ENCODE results near the gene ATF3.

Gene ATF3

GRCh38 chr1:212612041-212612961 lies 3.7 kb downstream of the ATF3 start:
- Histone ChIP-seq H3K9me3 (ENCODE audit: low read length) (no peaks in the 10 kb centered on the region), H3K27ac (ENCODE audit: low read depth, low read length) (no peak overlapping the region), H3K36me3 (ENCODE audit: insufficient read depth, low read length) (peaks cover 18% of the 10 kb centered on the region), H3K9ac (ENCODE audit: low read length) (no peak overlapping the region), H3K4me1 (ENCODE audit: insufficient read depth, low read length) (peaks cover 24% of the 10 kb centered on the region), H3K4me3 (ENCODE audit: low read depth in 1 of 2, low read length in 2 of 2) (no peak overlapping the region), H3K27me3 (ENCODE audit: control insufficient read depth in 1 of 2, insufficient read depth in 2 of 2, low read length in 2 of 2) (peaks cover 5 to 7% of the 10 kb centered on the region in 2 donors)

DNA sequence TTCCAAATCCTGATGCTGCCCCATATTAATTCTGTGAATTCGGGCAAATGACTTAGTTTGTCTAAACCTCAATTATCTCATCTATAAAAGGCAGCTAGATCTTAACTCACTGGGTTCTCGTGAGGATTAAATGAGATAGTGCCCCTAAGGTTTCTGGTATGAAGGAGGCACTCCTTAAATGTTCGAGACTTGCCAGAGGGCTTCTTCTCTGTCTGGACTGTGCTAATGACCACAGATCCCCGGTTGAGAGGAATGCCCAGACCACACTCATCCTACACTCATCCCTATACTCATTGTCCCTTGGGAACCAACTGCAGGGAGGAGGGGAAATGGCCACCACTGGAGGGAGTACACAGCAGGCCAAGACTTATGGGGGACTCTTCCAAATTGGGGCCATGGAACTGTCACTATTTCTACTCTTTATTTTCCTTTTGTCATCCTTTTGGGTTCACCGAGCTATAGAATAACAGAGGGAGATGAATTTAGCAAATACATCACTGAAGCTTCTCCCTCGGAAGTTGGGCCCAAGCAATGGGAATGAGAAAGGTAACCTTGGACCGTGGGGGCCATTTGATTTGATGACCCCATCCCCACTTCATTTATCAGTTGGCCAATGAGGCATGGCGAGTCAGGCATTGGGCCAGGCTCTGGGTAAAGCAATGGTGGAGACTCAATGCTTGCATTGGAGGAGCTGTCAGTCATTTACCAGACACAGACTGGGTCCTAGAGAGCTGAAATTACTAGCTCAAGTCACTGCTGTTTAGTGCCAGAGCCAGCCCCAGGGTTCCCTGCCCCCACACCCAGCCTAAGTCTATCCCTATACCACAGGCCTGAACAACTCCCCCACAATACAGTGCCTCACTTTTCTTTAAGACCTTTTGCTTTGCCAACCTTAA lies 5.1 kb downstream of the ATF3 start:
- Histone ChIP-seq H3K4me1 (ENCODE audit: insufficient read depth, low read length) (peaks cover 16% of the 10 kb centered on the region), H3K9me3 (ENCODE audit: low read length) (no peaks in the 10 kb centered on the region)

DNA sequence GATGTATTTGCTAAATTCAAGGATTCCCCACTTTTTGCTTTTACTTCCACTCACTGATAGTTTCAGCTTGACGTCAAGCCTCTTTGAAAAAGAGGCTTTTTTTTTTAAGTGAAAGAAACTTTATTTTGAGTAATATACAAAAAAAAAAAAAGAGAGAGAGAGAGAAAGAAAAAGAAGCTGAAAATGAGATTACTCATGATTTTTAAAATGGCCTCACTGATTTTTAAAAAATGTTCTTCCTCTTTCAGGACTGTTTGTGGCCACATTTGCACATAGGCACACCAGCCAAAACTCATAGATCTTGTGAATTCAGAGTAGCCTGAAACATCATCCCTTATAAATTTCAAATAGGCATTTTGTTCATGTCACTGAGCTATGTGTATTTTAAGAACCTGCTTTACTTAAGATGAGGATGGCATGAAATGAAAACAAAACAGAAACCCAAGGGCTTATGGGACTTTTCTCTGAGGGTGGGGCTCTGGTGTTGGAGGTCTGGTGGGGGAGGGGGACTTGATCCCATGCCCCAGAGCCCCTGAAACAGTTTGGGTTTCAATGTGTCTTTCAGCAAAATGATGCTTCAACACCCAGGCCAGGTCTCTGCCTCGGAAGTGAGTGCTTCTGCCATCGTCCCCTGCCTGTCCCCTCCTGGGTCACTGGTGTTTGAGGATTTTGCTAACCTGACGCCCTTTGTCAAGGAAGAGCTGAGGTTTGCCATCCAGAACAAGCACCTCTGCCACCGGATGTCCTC lies 6.1 kb downstream of the ATF3 start:
- Histone ChIP-seq H3K9ac (ENCODE audit: low read length) (no peak overlapping the region), H3K27me3 (ENCODE audit: control insufficient read depth in 1 of 2, insufficient read depth in 2 of 2, low read length in 2 of 2) (no peaks in the 10 kb centered on the region), H3K4me3 (ENCODE audit: low read depth in 1 of 2, low read length in 2 of 2) (no peak overlapping the region), H3K4me1 (ENCODE audit: insufficient read depth, low read length) (peaks cover 15% of the 10 kb centered on the region), H3K9me3 (ENCODE audit: low read length) (no peaks in the 10 kb centered on the region), H3K27ac (ENCODE audit: low read depth, low read length) (no peak overlapping the region), H3K36me3 (ENCODE audit: insufficient read depth, low read length) (peaks cover 41% of the 10 kb centered on the region)

More for the DNA sequence above, 5.1 kb downstream of the ATF3 start:
- no peaks in the 10 kb centered on the region for H3K27me3 ChIP-seq (ENCODE audit: control insufficient read depth in 1 of 2, insufficient read depth in 2 of 2, low read length in 2 of 2)
- no peak overlapping the region for H3K27ac ChIP-seq (ENCODE audit: low read depth, low read length)
- H3K36me3 ChIP-seq (ENCODE audit: insufficient read depth, low read length), result peaks cover 31% of the 10 kb centered on the region
- no peak overlapping the region for H3K9ac ChIP-seq (ENCODE audit: low read length)
- no peak overlapping the region for H3K4me3 ChIP-seq (ENCODE audit: low read depth in 1 of 2, low read length in 2 of 2)

GRCh38 chr1:212615201-212615470 lies 6.6 kb downstream of the ATF3 start:
- H3K27ac ChIP-seq (ENCODE audit: low read depth, low read length), result no peak overlapping the region
- no peaks in the 10 kb centered on the region for H3K9me3 ChIP-seq (ENCODE audit: low read length)
- no peaks in the 10 kb centered on the region for H3K27me3 ChIP-seq (ENCODE audit: control insufficient read depth in 1 of 2, insufficient read depth in 2 of 2, low read length in 2 of 2)
- H3K36me3 ChIP-seq (ENCODE audit: insufficient read depth, low read length), result peaks cover 42% of the 10 kb centered on the region
- peaks cover 10% of the 10 kb centered on the region for H3K4me1 ChIP-seq (ENCODE audit: insufficient read depth, low read length)
- no peak overlapping the region for H3K9ac ChIP-seq (ENCODE audit: low read length)
- no peak overlapping the region for H3K4me3 ChIP-seq (ENCODE audit: low read depth in 1 of 2, low read length in 2 of 2)

- no peaks in the 10 kb centered on the region for H3K9me3 ChIP-seq (ENCODE audit: low read length)
- H3K27ac ChIP-seq (ENCODE audit: low read depth, low read length), result no peak overlapping the region
- no peak overlapping the region for H3K4me3 ChIP-seq (ENCODE audit: low read depth in 1 of 2, low read length in 2 of 2)
- H3K36me3 ChIP-seq (ENCODE audit: insufficient read depth, low read length), result peaks cover 42% of the 10 kb centered on the region
- no peak overlapping the region for H3K9ac ChIP-seq (ENCODE audit: low read length)
- no peaks in the 10 kb centered on the region for H3K4me1 ChIP-seq (ENCODE audit: insufficient read depth, low read length)
- H3K27me3 ChIP-seq (ENCODE audit: control insufficient read depth in 1 of 2, insufficient read depth in 2 of 2, low read length in 2 of 2), result no peaks in the 10 kb centered on the region
These were observed 10.1 kb downstream of the ATF3 start for GRCh38 chr1:212618466-212619210.

DNA sequence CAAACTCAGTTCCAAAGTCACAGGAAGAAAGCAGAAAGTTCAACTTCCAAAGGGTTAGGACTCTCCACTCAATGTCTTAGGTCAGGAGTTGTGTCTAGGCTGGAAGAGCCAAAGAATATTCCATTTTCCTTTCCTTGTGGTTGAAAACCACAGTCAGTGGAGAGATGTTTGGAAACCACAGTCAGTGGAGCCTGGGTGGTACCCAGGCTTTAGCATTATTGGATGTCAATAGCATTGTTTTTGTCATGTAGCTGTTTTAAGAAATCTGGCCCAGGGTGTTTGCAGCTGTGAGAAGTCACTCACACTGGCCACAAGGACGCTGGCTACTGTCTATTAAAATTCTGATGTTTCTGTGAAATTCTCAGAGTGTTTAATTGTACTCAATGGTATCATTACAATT lies 11.7 kb downstream of the ATF3 start:
- H3K4me3 ChIP-seq (ENCODE audit: low read depth in 1 of 2, low read length in 2 of 2), result no peak overlapping the region
- H3K36me3 ChIP-seq (ENCODE audit: insufficient read depth, low read length), result peaks cover 36% of the 10 kb centered on the region
- H3K4me1 ChIP-seq (ENCODE audit: insufficient read depth, low read length), result no peaks in the 10 kb centered on the region
- H3K27ac ChIP-seq (ENCODE audit: low read depth, low read length), result no peak overlapping the region
- H3K27me3 ChIP-seq (ENCODE audit: control insufficient read depth in 1 of 2, insufficient read depth in 2 of 2, low read length in 2 of 2), result no peaks in the 10 kb centered on the region
- H3K9ac ChIP-seq (ENCODE audit: low read length), result no peak overlapping the region
- no peaks in the 10 kb centered on the region for H3K9me3 ChIP-seq (ENCODE audit: low read length)

DNA sequence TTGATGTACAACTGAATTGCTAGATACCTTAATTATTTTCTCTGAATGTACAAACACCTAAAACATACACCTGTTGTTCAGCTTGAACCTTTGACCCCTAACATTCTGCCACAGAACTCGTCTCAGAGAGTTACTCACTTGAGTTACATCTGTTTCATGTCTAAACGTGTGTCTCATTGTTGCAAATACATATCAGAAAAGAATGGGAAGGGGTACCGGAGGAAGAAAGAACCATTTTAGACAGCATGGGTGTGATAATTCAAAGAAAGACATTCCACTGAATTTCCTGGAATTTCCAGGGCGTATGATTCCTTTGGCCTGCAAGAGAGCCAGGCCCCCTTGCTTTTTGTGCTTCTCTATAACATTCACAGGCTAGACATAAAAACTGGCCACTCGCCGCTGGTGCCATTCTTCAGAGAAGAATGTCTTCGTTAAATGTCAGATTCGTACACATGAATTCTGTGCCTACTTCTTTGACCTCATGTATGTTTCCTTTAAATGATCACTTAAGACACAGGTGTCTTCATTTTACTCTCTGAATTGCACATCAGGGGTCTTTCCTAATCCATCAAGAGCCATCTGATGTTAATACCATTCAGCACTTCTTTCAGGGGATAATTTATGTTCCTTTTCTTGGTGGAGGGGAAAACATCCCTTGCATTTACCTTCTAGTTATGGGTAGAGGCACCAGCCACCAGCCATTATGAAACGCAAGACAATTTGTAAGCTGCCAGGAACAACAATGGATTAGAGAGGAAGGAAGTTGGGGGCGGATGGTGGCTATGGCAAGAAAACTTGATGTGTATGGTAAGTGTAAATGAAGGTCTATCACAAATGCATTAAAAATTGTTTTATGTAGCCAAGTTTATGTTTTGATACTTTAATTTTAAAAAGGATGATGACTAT lies 12.7 kb downstream of the ATF3 start:
- Histone ChIP-seq H3K4me1 (ENCODE audit: insufficient read depth, low read length) (no peaks in the 10 kb centered on the region), H3K36me3 (ENCODE audit: insufficient read depth, low read length) (peaks cover 28% of the 10 kb centered on the region)

DNA sequence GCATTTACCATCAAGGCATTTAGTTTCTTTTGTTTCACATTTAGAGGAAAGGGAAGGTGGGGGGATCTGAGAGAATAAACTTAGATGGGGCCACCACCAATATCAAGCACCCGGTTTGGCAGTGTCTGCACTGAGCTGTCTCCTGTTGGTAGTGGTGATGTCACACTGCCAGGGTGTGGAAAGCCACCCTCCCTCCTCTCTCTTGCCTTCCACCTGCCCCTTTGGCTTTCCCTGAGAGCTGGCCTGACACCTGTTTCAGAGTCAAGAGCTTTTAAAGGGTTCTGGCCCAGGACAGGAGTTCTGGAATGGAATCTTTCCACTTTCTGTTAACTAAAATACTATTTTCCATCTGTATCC lies 13.4 kb downstream of the ATF3 start:
- H3K4me3 ChIP-seq (ENCODE audit: low read depth in 1 of 2, low read length in 2 of 2), result no peak overlapping the region
- no peak overlapping the region for H3K27ac ChIP-seq (ENCODE audit: low read depth, low read length)
- H3K9me3 ChIP-seq (ENCODE audit: low read length), result no peaks in the 10 kb centered on the region
- no peaks in the 10 kb centered on the region for H3K27me3 ChIP-seq (ENCODE audit: control insufficient read depth in 1 of 2, insufficient read depth in 2 of 2, low read length in 2 of 2)
- no peaks in the 10 kb centered on the region for H3K4me1 ChIP-seq (ENCODE audit: insufficient read depth, low read length)
- H3K9ac ChIP-seq (ENCODE audit: low read length), result no peak overlapping the region
- peaks cover 27% of the 10 kb centered on the region for H3K36me3 ChIP-seq (ENCODE audit: insufficient read depth, low read length)

More for the DNA sequence above, 12.7 kb downstream of the ATF3 start:
- no peak overlapping the region for H3K4me3 ChIP-seq (ENCODE audit: low read depth in 1 of 2, low read length in 2 of 2)
- H3K27me3 ChIP-seq (ENCODE audit: control insufficient read depth in 1 of 2, insufficient read depth in 2 of 2, low read length in 2 of 2), result no peaks in the 10 kb centered on the region
- no peak overlapping the region for H3K9ac ChIP-seq (ENCODE audit: low read length)
- H3K9me3 ChIP-seq (ENCODE audit: low read length), result no peaks in the 10 kb centered on the region
- no peak overlapping the region for H3K27ac ChIP-seq (ENCODE audit: low read depth, low read length)

DNA sequence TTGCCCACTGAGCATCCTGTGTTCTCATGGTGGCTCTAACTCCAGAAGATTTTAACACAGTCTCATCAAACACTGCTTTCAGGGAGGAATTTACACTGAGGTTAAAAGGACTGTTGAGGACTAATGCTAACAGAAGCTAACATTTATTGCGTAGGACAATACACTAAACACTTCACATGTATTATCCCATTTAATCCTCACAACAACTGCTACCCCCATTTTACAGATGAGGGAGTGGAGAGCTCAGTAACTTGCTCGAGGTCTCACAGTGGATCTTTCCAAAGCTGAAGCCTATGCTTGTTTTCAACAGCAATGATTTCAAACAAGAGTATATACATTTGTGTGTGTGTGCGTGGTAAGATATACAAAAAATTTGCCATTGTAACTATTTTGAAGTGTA lies 13.9 kb downstream of the ATF3 start:
- H3K9ac ChIP-seq (ENCODE audit: low read length), result no peak overlapping the region
- H3K4me3 ChIP-seq (ENCODE audit: low read depth in 1 of 2, low read length in 2 of 2), result no peak overlapping the region
- no peaks in the 10 kb centered on the region for H3K9me3 ChIP-seq (ENCODE audit: low read length)
- peaks cover 22% of the 10 kb centered on the region for H3K36me3 ChIP-seq (ENCODE audit: insufficient read depth, low read length)
- H3K27me3 ChIP-seq (ENCODE audit: control insufficient read depth in 1 of 2, insufficient read depth in 2 of 2, low read length in 2 of 2), result no peaks in the 10 kb centered on the region
- H3K27ac ChIP-seq (ENCODE audit: low read depth, low read length), result no peak overlapping the region
- no peaks in the 10 kb centered on the region for H3K4me1 ChIP-seq (ENCODE audit: insufficient read depth, low read length)

- Histone ChIP-seq H3K4me1 (ENCODE audit: insufficient read depth, low read length) (no peaks in the 10 kb centered on the region), H3K4me3 (ENCODE audit: low read depth in 1 of 2, low read length in 2 of 2) (no peak overlapping the region), H3K36me3 (ENCODE audit: insufficient read depth, low read length) (peaks cover 18% of the 10 kb centered on the region), H3K27me3 (ENCODE audit: control insufficient read depth in 1 of 2, insufficient read depth in 2 of 2, low read length in 2 of 2) (no peaks in the 10 kb centered on the region), H3K9me3 (ENCODE audit: low read length) (no peaks in the 10 kb centered on the region), H3K9ac (ENCODE audit: low read length) (no peak overlapping the region), H3K27ac (ENCODE audit: low read depth, low read length) (no peak overlapping the region)
These were observed 14.3 kb downstream of the ATF3 start for GRCh38 chr1:212622906-212623305.

All from muscle layer of colon (tissue), 2 donors.